ENCODE measurements around the gene RAMACL.

The RAMACL gene

DNA sequence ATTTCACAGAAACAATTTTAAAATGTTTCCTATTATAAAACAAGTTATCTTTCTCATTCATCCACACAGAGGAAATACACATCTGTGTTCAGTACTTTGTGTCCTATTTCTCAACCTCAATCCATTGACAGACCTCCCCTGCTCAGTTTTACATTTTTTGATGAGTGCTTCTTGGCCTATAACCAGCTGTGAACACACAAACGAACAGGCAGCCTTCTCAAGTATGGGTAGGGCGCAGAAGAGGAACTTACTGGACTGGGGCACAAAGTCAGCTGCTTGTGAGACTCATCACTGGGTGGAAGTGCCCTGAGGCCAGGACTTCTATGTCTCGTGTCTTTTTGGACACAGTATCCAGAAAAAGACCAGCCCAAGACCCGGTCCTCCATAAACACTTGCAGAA is 37.8 kb upstream of the RAMACL start:
- TF ChIP-seq, protein P1, sequence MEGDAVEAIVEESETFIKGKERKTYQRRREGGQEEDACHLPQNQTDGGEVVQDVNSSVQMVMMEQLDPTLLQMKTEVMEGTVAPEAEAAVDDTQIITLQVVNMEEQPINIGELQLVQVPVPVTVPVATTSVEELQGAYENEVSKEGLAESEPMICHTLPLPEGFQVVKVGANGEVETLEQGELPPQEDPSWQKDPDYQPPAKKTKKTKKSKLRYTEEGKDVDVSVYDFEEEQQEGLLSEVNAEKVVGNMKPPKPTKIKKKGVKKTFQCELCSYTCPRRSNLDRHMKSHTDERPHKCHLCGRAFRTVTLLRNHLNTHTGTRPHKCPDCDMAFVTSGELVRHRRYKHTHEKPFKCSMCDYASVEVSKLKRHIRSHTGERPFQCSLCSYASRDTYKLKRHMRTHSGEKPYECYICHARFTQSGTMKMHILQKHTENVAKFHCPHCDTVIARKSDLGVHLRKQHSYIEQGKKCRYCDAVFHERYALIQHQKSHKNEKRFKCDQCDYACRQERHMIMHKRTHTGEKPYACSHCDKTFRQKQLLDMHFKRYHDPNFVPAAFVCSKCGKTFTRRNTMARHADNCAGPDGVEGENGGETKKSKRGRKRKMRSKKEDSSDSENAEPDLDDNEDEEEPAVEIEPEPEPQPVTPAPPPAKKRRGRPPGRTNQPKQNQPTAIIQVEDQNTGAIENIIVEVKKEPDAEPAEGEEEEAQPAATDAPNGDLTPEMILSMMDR (IDR thresholded peaks at IDR 0.05; ENCODE audit: insufficient read depth, low read length, missing control alignments): no peak
- ChIA-PET CTCF (interaction anchor here (1.1 kb wide), 1 partner anchor 11 kb away, joined by 3 read pairs; no protein-coding TSS in a partner anchor), POLR2A (no interaction called here)
- peak; percentile 63 for DNase-seq (ENCODE audit: low read depth, low spot score)
- no peak overlapping the region for H3K4me3 ChIP-seq (ENCODE audit: low read depth, low read length)

DNA sequence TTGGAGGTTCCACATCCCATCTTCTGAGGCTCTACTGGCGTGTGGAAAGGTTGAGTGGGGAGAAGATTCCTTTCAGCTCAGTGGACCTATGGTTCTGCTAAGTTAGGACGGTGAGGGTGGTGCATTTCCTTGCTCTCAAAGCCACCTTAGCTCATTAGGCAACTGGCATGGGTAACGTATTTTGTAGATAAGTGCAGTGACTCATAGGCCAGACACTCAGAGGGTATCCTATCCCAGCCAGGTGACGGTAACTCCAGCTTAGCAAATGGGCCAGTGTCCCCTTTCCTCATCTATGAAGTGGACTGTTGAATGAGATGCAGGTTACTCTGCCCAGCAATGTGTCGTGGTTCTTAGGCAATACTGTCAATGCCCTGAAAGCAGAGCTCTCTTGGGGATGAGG is 36.8 kb upstream of the RAMACL start:
- POLR2A ChIA-PET: no interaction called here
- TF ChIP-seq, protein P1 (IDR thresholded peaks at IDR 0.05; ENCODE audit: insufficient read depth, low read length, missing control alignments): no peak
- CTCF ChIA-PET: interaction anchor here (1.2 to 2.1 kb wide), 2 partner anchors 36 to 108 kb away, joined by 3 to 7 read pairs; no protein-coding TSS in a partner anchor
- H3K4me3 ChIP-seq (ENCODE audit: low read depth, low read length): no peak overlapping the region
- DNase-seq (ENCODE audit: low read depth, low spot score): no peak

GRCh38 chr6:166621114-166621540 is 34.6 kb upstream of the RAMACL start:
- TF ChIP-seq, protein P1 (IDR thresholded peaks at IDR 0.05; ENCODE audit: insufficient read depth, low read length, missing control alignments): no peak
- no peak for DNase-seq (ENCODE audit: low read depth, low spot score)
- CTCF ChIA-PET: interaction anchor here (1.3 to 1.4 kb wide), 4 partner anchors 8 to 219 kb away, joined by 3 to 7 read pairs (median 4); no protein-coding TSS in a partner anchor
- POLR2A ChIA-PET: no interaction called here
- peak overlapping the region; percentile 25; the same call in 1 of the 2 replicates for H3K4me3 ChIP-seq (ENCODE audit: low read depth, low read length)

DNA sequence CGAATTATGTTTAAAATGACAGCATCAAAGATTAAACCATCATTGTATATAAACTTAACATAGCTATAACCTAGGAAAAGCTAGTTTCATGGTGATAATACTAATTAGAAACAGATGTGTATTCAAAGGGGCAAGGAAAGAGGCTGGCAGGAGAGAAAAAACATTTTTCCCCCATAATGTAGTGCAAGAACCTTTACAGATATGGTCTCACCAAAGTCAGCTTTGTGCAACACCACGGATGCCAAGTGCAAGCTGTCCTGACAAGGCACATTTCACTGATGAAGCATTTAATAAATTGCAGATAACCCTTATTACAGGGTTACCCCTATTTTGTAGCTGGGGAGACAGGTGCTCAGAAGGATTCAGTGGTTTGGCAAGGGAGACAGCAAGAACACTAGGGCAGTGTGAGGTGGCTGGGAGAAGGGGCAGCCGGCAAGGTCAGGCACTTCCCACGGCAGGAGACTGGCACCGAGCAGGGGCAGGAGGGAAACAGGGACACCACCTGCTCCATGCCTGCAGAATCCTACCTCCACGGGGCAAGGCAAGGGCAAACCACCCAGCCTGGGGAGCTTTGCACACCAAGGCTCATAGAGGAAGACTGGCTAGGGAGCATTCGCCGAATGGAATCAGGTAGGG is 34.1 kb upstream of the RAMACL start:
- POLR2A ChIA-PET: no interaction called here
- H3K4me3 ChIP-seq (ENCODE audit: low read depth, low read length): peak overlapping the region; percentile 25
- DNase-seq (ENCODE audit: low read depth, low spot score): no peak
- CTCF ChIA-PET: interaction anchor here (0.9 to 1.4 kb wide), 6 partner anchors 9 to 219 kb away, joined by 3 to 7 read pairs (median 3); no protein-coding TSS in a partner anchor
- TF ChIP-seq, protein P1 (IDR thresholded peaks at IDR 0.05; ENCODE audit: insufficient read depth, low read length, missing control alignments): no peak

DNA sequence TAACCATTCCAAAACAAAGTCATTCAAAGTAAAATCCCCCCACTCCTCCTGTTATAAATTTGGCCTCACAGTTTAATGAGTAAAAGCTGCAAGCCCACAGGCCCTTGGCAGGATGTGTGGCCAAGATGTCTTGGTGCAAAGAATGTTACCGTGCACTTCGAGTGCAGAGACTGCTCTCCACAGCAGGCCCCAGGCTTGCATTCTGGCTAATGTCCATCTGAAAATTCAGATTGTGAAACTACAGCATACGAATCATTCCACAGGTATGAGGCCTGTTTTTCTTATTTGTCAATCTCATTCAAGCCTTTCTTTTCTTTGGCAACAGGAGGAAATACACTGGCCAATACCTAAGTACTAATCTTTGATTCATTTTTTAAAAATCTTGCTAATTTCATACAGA is 33.4 kb upstream of the RAMACL start:
- H3K4me3 ChIP-seq (ENCODE audit: low read depth, low read length): no peak overlapping the region
- peak; percentile 97 for DNase-seq (ENCODE audit: low read depth, low spot score)
- ChIA-PET CTCF (interaction anchor here (0.9 to 1.4 kb wide), 4 partner anchors 14 to 218 kb away, joined by 3 to 5 read pairs (median 3); no protein-coding TSS in a partner anchor), POLR2A (interaction anchor here (0.9 to 2.1 kb wide), 3 partner anchors 7 to 53 kb away, joined by 3 to 4 read pairs (median 3); partner anchors contain the start of gene RPS6KA2)
- TF ChIP-seq, protein P1 (IDR thresholded peaks at IDR 0.05; ENCODE audit: insufficient read depth, low read length, missing control alignments): no peak

Measured in AG04449 (cell line).